AG20443 (cell line): ENCODE data around the gene DCUN1D4.
"Not testable (repeated sequence)": the region's sequence is repeated elsewhere in the genome, so short reads cannot be mapped to it uniquely, and the experiment has no call there.

Source experiments
- DNase-seq: peaks from one replicate; pipeline ENCODE4 v3.0.0; 2012; ENCODE audit warnings: low spot score, mixed read lengths

DCUN1D4 gene

DNA sequence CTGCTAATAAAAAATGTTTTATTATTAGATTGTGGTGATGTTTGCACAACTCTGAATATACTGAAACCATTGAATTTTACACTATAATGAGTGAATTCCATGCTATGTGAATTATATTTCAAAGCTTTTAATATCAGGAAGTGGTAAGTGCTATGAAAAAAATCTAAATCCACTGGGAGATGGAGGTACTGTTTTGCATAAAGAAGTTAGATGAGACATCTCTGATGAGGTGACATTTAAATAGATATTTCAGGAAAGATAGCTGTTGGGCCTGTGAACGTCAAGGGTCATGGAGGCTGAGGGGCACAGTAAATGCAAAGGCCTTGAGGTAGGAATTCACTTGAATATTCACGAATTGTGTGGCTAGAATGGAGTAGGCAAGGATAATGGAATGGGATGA is 12.3 kb downstream of the DCUN1D4 start:
- no peak for DNase-seq

DNA sequence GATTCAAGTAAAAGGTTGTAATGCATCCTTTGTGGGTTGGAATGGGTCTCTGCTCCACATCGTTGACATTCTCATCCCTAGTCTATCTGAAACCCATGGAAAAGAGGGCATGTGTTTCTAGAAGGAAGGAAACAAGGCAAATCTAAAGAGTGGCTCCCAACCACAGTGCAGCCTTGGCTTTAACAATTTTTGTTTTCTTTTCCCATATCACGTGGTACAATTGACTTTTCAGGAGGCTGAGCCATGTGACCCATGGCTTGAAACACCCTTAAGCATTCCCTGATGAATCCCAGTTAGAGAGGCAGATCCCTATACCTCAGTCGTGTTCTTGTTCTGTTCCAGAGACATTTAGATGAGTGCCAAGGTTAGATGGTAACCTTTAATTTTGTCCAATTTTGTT is 12.8 kb downstream of the DCUN1D4 start:
- DNase-seq: no peak

DNA sequence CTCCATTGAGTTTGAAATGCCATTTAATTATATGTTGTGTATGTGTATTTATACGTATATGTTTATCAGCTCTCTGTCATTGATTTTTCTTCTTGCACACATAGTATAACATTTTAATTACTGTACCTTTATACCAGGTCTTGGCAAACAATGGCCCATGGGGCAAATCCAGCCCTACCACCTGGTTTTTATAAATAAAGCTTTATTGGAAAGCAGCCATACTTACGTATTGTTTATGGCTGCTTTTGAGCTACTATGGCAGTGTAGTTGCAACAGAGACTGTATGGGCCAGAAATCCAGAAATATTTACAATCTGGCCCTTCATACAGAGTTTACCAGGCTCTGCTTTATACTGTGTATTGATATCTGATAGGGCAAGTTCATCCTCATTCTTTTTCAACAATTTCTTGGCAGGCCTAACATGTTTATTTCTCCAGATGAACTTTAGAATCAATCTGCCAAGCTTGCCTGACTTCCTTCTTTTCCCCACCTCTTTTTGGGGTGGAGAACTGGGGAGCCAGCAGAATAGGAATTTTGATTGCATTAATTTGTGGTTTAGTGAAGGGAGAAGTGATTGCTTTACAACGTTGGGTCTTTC is 15.8 kb downstream of the DCUN1D4 start:
- DNase-seq: peak; percentile 19

DNA sequence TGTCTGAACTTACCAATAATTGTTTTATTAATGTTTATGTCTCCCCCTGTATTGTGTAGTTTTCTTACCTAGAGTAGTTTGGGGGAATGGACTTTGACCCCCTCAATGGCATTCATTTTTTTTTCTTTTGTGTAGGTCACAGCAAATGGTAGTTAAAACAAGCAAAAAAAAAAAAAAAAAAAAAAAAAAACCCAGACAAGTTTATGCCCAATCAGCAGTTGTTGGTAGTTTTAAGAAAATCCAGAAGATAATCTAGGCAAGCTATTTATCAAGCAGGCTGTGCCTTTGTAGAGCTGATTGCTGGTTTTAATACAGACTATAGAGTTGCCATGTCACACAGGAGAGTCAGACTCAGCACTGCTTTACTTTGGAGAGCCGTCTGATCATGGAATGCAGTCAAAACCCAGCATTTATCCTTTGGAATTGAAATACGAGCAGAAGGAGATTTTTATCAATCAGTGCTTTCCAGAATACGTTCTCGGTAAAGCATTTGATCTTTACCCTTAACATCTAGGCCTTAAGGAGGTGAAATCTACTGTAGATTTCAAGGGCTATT is 16.6 kb downstream of the DCUN1D4 start:
- no peak for DNase-seq

DNA sequence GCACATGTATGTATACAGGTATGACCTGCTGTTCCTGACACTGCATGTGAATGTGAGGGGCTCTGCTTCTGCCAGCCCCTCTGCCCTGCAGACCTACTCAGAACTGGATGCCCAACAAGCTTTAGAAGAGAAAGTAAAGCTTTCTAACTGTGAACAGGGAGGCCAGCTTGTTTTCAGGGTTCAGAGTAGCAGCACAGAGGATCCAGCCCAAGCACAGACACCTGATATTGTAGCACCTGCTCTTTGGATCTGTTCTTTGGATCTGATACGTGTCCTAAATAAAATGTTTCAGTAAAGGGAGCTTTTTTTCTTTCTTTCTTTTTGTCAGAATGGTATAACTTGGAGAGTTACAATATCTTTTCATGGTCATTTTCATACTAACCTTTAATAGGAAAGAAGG is 19.2 kb downstream of the DCUN1D4 start:
- no peak for DNase-seq

DNA sequence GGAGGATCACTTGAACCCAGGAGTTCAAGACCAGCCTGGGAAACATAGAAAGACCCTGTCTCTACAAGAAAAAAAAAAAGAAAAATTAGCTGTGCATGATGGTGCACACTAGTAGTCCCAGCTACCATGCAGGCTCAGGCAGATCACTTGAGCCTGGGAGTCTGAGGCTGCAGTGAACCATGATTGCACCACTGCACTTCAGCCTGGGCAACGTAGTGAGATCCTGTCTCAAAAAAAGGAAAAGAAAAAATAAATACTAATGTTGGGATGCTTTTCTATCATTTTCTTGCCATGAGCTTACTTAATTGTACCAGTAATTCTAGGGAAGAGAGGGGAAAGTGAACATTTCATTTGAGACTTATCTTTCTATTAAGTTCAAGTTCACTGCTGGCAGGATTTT is 19.8 kb downstream of the DCUN1D4 start:
- DNase-seq: no peak

DNA sequence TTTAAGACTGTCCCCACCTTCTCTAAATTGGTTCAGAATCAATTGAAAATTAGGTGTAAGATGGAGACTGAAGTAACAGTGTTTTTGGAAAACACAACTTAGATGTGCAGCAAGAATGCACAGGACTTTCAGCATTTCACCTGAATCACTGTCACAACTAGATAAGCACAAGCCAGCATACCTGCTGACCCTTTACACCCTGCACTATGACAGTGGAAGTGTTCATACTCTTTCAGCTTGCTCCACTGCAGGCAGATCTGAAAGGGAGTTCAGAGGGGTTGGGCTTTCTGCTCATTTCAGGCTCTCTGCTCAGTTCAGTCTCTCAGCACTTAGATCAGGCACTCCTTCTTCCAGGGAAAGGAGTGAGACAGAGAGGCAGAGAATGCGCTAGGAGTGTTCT is 22.8 kb downstream of the DCUN1D4 start:
- DNase-seq: no peak

DNA sequence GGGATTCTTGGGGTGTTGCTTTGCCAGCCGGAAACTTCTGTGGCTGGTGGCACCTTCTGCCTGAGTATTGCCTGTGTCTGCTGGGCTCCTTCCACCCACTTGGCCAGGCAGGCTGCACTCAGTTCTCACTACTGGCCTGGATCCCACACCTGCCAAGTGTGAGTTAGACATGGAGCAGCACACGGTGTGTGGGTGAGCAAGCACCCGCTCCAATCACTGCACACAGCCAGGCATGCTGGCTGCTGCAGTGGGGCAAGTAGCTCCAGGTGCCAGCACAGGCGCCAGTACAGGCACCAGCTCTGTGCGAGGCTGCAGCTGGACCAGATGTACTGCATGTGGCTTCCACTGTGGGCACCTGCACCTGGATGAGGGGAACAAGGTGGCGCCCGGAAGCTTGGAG is 23.9 kb downstream of the DCUN1D4 start:
- no peak for DNase-seq

DNA sequence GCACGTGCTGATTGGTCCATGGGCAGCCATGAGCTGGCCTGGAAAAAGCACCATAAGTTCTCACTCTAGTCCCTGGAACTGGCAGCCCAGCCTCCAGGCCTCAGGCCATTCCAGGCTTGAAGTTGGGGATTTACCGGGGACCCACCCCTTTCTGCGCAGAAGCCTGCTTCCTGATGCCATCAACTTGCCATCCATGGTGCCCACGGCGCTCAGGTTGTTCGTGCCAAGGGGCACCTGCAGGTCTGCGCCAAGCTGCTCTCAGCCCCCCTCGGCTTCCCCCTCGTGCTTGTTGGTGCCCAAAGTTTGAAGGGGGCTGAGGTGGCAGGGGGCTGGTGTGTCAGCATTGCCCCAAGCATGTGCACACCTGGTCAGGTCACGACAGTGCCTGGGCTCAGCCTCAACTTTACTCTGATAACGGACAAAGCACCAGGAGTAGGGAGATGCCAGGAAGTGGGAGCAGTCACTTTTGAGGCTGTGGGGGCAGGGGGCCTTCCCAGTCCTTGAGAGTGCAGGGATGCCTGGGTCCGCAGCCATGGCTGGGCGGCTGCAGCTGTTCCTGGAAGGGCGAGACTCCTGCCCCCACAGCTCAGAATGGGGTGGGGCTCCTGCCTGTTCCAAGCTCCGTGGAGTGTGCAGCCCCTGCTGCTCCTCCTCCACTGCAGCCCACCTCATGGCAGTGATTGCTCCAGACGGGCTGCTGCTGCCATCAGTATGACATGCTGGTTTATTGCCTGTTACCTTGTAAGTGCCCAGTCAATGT is 24.9 kb downstream of the DCUN1D4 start:
- no peak for DNase-seq

DNA sequence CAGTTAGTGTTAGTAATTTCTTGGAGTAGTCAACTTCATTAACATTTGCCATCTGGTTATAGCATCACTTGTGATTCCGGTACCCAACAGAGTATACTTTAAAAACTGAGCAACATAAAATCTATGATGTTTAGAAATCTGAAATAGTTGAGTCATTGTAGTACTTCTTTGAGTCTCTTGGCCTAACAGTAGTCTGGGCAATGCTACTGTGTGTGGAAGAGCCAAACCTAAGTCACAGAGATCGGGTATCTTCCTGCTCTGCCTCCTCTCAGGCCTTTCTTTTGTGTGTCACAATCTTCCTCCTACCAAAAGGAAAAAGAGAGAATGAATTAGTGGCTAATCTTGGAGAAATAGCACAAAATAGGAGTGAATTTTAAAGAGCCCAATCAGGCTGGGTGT is 25.5 kb downstream of the DCUN1D4 start:
- no peak for DNase-seq

DNA sequence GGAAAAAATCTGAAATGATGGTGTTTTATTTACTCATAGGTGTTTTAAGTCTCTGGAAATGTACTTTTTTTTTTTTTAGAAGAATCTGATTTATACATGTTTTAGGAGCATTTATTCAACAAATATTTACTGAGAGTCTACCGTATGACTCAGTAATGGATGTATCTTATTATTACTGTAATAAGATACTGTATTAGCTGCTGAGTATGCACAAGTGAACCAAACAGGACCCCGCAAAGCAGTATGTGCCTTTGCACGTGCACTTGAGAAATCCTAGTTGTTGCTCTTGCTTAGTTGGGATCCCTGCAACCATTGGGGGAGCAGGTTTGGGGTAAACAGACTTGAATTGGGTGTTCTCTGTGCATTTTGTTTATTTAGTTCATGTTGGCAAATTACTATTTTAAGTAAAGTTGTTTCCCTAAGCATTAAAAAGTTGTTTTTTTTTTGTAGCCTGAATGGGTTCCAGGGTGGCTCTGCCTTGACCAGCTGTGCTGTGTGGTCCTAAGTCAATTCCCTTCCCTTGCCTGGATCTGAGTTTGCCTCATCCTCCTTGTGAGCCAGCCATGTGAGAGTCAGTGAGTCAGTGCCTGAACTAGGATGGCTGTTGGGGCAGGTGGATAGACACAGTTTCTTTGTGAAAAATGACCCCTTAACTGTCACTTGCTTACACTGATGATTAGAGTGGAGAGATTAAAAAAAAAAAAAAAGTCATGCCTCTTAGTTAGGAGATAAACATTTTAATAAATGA is 27.7 kb downstream of the DCUN1D4 start:
- no peak for DNase-seq

DNA sequence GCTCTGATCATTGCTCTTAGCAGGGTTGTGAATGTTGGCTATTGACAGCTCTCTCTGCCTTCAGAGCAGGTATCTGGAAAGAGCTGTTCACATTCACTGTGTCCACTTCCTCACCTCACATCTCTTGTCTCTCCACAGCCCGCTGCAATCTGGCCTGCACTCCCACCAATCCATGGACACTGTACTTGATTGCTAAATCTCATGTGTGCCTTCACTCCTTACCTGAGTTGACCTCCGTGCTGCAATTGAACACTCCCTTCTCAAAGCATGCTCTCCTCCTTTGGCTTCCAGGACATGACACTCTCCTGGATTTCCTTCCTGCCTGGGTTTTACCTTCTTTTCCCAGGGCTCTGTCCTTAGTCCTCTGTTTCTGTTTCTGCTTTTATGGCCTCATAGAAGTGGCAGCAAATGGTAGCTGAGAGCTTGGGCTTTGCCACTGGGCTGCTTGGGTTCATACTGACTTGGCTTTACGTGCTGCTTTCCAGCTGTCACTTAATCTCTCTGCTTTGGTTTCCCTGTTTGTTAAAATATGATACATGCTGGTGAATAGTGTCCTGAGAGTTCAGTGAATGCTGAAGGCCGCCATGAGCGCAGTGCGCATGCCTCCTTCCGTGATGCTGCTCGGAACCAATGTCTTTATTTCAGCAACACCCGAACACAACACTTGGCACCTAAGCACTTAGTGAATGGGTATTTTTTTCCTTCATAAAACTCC is 29.5 kb downstream of the DCUN1D4 start:
- no peak for DNase-seq

DNA sequence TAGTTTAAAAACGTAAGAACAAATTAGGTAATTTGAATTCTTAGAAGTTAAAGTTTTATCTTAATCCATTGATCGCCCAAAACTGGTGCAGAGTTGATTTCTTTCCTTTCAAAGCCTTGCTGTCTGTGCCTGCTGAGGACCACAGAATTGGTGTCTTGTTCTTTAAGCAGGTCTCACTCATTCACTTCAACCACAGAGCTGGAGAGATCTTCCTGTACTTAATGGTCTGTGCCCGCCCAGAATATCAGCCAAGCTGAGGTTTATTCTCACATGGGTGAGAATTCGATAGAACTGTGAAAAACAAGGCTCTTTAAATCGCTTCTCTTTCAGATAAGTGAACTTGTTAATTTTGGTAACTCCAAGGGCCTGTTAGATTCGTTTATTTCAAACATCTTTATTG is 31.6 kb downstream of the DCUN1D4 start:
- DNase-seq: no peak

DNA sequence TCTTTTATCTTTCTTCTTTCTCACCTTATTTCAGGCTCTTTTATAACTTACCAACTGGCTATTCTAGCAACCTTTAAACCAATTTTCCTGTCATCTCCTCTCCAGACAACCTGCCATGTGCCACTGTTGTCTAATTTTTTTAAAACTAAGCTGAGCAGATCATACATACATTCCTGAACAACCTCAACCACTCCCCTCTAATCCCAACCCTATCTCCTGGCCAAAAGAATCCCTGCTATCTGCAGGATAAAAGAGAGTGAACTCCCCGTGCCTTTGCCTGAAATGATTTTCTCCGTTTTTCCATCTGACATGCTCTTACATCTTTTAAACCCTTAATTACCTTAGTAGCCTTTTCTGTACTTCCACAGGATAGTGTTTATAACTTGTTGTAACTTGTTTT is 35.5 kb downstream of the DCUN1D4 start:
- no peak for DNase-seq

DNA sequence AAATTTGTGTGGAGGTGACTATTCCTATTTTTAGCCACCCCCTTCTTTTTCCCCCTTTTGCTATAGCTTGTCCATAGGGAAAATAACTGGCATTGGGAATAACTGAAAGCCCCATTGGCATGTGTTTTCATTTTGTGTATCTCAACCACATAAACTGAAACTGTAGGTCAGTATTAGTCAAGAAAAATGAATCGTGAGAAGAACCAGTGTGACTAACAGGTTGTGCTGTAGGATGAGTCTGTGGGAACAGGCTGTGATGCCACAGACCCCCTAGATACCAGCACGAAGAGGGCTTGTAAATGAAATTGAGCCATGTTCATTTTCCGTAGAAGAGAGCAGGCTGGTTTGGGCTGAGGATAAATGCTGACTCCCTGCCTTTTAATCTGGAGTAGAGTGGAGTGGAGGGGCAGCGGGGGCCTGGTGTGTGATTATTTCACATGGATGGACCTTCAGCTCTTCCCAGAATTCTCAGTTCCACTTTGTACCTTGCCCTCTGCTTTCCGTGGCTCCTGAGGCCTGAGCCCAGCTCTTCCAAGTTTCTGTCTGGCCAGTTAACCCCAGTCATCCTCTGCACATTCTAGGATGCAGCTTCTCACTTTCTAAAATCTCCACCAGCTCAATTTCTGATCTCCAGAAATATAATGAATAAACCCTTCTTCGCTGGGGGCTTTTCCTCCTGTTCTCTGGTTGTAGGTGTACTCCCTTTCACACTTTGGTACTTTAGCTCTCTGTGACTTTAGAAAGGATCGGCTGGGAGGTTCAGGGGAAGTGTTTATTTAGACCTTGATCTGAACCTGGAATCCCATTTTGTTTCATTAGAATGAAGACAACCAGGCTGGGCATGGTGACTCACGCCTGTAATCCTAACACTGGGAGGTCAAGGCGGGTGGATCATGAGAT is 37.3 kb downstream of the DCUN1D4 start:
- no peak for DNase-seq

DNA sequence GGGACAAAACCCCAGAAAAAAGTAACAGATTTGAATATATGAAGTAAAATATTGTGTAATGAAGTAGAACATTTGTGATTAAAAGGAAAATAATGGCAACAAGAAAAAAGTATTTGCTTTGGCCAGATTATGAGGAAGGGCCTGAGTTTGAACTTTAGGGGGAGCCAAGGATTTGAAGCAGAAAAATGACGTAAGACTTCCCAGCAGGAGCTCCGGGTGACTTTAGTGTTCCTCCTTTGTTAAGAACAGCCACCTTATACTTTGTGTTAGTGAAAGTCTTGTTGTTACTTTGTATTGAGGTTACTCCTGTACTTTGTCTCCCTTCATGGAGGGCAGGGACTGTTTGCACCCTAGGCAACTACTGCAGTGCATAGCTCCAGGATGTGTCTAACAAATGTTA is 41.1 kb downstream of the DCUN1D4 start:
- no peak for DNase-seq

DNA sequence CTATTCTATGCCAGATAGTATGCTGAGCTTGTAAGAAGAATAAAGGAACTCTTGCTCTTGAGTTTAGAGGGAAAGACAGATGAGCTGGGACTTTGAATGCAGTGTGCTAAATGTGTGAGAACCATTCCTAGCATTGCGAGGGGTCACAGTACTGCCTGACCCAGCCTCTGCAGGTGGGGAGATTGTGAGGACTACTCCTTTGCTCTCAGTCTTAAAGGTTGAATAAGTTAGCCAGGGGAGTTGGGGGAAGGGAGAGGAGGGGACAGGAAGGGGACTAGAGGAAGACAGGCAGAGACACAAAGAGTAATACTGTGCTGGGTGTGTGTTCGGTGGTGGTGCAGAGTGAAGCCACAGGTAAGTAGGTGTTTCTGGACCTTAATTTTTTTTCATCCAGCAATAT is 41.7 kb downstream of the DCUN1D4 start:
- DNase-seq: no peak

DNA sequence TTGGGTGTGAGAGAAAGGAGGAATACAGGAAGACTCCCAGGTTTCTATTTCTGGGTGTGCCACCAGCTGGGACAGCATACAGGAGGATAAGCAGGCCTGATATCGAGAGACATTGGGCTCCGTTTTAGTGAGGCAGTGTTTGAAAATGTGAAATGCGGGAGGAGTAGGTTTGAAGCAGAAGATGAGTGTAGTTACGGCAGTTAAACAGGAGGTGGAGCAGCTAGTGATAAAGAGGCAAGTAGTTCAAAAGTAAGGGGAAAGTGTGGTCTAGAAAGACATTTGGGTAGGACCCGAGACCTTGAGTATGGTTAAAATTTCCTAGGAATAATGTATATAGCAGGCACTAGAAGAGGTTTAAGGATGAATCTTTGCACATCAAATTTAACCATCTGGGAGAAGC is 42.4 kb downstream of the DCUN1D4 start:
- DNase-seq: peak; percentile 47

DNA sequence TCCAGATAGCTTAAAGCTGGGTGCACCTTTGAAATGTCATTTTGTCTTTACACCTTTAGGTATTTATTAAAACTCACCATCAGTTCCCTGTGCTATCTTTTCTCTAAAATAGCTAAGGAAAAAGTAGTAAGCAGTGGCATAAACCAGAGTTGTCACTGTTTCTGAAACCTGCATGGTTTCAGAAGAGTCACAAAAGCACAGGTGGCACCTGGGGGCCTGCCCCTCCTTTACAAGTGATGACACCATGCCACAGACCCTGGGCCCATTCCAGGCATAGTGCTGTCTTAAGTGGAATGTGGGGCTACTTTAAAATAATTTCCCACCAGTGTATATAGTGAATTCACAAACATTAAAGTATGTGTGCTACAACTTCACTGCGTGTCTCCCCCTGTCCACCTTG is 47.8 kb downstream of the DCUN1D4 start:
- no peak for DNase-seq

DNA sequence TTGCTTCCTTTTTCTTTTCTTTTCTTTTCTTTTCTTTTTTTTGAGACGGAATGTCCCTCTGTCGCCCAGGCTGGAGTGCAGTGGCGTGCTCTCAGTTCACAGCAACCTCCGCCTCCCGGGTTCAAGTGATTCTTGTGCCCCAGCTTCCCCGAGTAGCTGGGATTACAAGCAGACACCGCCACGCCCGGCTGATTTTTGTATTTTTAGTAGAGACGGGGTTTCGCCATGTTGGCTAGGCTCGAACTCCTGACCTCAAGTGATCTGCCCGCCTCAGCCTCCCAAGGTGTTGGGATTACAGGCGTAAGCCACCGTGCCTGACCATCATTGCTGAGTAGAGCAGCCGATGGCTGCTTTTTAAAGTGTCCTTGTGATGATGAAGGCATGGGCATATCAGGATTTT is 50.4 kb downstream of the DCUN1D4 start:
- not testable (repeated sequence) for DNase-seq

DNA sequence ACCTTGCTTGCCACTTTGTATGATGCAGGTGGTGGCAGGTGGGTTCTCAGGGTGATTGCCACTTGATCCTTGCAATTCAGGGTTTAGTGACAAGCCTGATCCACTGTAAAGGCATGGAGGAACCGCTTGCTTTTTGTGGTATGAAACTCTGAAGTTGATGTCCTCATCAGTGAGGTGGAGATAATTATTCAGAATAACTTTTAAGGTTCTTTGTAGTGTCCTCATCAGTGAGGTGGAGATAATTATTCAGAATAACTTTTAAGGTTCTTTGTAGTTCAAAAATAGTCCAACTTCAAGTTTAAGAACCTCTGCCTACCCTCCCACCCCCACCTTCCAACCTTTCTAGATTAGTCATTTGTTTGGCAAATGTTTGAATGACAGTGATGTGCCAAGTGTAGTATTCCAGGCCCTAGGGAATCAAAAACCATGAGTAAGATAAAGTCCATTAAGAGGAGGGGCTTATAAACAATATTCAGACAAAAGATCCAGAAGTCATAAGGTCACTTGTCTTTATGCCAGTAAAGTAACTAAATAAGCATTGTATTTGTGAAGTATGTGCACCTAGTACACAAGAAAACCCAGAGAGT is 51.2 kb downstream of the DCUN1D4 start:
- no peak for DNase-seq
